GM21360 (cell line): Measurements from ENCODE around the gene ITGA5.
"Not testable (repeated sequence)": the region's sequence is repeated elsewhere in the genome, so short reads cannot be mapped to it uniquely, and the experiment has no call there.

Experiments used
- ATAC-seq: cut with Tn5 transposase; IDR thresholded peaks from one replicate; pipeline ENCODE4 v1.9.1; 2021; ENCODE audit warnings: mild to moderate bottlenecking, moderate library complexity; ENCODE audit not compliant: unreplicated experiment

ITGA5 gene

GRCh38 chr12:54357506-54358190 lies 61.4 kb downstream of the ITGA5 start:
- ATAC-seq, result no peak

- no peak for ATAC-seq
Measured at GRCh38 chr12:54356951-54357356, 62.1 kb downstream of the ITGA5 start.

- ATAC-seq, result no peak
Measured at GRCh38 chr12:54356228-54356627, 62.8 kb downstream of the ITGA5 start.

DNA sequence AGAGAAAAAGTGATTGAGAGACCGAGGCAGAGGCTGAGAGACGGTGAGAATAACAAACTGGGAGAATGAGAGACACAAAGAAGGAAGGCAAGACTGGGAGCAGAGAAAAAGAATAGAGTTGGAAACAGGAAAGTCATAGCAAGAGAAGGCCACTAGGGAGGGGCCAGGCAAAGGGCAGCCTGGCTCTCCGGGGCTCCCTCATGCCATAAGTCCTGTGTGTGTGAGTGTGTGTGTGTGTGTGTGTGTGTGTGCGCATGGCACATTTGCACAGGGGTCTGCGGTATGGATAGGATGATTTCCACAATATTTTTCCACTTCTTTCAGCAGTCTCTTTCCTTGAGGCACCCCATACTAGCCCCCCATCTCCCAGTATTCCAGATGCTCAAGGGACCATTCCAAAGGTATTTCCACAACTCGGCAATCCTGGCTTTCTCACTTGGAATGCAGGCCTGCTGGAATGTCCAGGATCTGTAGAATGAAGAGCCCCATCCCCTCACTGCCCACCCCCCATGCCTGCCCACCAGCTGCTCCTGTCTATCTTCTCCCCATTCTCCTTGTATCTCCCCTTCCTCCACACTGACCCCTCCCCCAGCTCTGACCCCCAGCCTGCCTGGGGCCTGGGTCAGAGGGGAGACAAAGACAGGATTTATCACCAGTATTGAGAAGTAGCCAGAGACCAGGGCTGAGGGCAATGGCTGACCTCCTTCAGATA lies 63.8 kb downstream of the ITGA5 start:
- ATAC-seq, result no peak

- not testable (repeated sequence) for ATAC-seq
Measured at GRCh38 chr12:54354271-54354670, 64.8 kb downstream of the ITGA5 start.

- no peak for ATAC-seq
Measured at GRCh38 chr12:54352891-54353874, 65.9 kb downstream of the ITGA5 start.

DNA sequence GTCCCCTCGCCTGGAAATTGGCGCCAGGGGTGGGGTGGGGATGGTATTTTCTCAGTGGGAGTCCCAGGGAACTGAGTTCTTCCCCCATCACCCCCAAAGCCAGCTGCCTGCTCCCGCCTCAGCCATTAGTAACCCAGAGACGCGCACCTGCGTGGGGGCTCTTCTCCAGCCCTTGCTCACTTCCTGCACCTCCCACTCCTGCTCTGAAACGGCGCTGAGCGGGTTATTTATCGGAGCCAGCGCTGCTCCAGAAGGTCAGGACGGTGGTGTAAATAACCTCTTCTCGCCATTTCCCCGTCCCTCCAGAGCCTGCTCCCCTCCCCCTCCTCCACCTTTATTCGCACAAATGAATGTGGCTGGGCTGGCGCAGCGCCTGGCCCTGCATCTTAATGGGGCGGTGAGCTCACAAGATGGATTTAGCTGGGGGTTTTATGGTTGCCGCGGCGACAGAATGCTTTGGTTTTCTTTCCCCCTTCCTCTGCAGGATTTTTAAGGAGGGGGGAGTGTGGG lies 67.0 kb downstream of the ITGA5 start:
- ATAC-seq, result no peak

DNA sequence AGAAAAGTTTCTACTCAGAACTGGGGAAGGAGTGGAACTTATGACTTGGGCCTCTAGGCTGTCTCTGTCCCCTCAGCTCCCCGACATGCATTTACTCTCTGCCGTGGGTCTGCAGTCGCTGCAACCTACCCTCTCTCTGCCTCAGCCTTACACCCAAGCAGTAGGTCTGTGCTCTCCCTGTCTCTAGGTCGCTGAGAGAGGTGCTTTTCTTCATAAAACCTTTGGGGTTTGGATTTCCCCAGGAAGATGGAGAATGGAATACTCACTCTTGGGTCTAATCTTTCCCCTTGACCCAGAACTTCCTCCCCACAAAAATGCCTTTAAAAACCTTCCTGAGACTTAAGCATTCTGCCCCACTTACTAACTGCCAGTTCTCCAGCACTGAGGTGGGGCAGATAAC lies 67.7 kb downstream of the ITGA5 start:
- ATAC-seq, result no peak

- ATAC-seq, result no peak
Measured at GRCh38 chr12:54350743-54351142, 68.3 kb downstream of the ITGA5 start.

- no peak for ATAC-seq
Measured at GRCh38 chr12:54349679-54350078, 69.4 kb downstream of the ITGA5 start.

DNA sequence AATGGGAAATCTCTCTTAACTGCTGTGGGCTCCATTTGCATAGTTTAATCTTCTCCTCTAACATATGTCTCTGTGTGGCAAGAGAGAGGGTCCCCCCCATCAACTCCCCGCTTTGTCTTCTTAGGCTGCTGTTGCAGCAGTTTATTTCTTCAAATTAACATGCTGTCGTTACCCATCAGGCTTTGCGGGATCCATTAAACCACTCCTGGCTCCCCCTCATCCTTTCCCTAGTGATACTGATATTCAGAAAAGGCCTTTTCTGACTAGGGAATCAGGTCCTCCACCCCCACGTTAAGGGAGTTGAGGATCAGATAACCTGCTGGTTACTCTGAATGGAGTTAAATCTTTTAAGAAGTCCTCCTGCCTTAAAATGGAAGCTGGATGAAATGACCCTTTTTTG lies 70.0 kb downstream of the ITGA5 start:
- ATAC-seq, result no peak
